Measurements from ENCODE around the gene PTCH1.

The PTCH1 gene

GRCh38 chr9:95482621-95483020, 34.1 kb downstream of the PTCH1 start:
- DNase-seq: no peak
- in situ Hi-C loops (cut with HindIII; ENCODE audit: low pct_ligation_motif_present, low pct_unique_long_range_greater_than_20kb, low sequenced_read_pairs): no loop called here

GRCh38 chr9:95481000-95481399, 35.8 kb downstream of the PTCH1 start:
- in situ Hi-C loops (cut with HindIII; ENCODE audit: low pct_ligation_motif_present, low pct_unique_long_range_greater_than_20kb, low sequenced_read_pairs): no loop called here
- no peak for DNase-seq

- no peak for DNase-seq
- in situ Hi-C loops (cut with HindIII; ENCODE audit: low pct_ligation_motif_present, low pct_unique_long_range_greater_than_20kb, low sequenced_read_pairs): no loop called here
Observed at GRCh38 chr9:95480346-95480745, 36.4 kb downstream of the PTCH1 start.

- in situ Hi-C loops (cut with HindIII; ENCODE audit: low pct_ligation_motif_present, low pct_unique_long_range_greater_than_20kb, low sequenced_read_pairs): no loop called here
- DNase-seq: no peak
Observed at GRCh38 chr9:95479330-95479729, 37.4 kb downstream of the PTCH1 start.

- no peak for DNase-seq
- in situ Hi-C loops (cut with HindIII; ENCODE audit: low pct_ligation_motif_present, low pct_unique_long_range_greater_than_20kb, low sequenced_read_pairs): no loop called here
Observed at GRCh38 chr9:95478335-95478734, 38.4 kb downstream of the PTCH1 start.

GRCh38 chr9:95477885-95478284, 38.9 kb downstream of the PTCH1 start:
- in situ Hi-C loops (cut with HindIII; ENCODE audit: low pct_ligation_motif_present, low pct_unique_long_range_greater_than_20kb, low sequenced_read_pairs): no loop called here
- no peak for DNase-seq

GRCh38 chr9:95477441-95477840, 39.3 kb downstream of the PTCH1 start:
- no peak for DNase-seq
- in situ Hi-C loops (cut with HindIII; ENCODE audit: low pct_ligation_motif_present, low pct_unique_long_range_greater_than_20kb, low sequenced_read_pairs): no loop called here

GRCh38 chr9:95468791-95469190, 48.0 kb downstream of the PTCH1 start:
- in situ Hi-C loops (cut with HindIII; ENCODE audit: low pct_ligation_motif_present, low pct_unique_long_range_greater_than_20kb, low sequenced_read_pairs): no loop called here
- DNase-seq: no peak

- in situ Hi-C loops (cut with HindIII; ENCODE audit: low pct_ligation_motif_present, low pct_unique_long_range_greater_than_20kb, low sequenced_read_pairs): no loop called here
- DNase-seq: no peak
Observed at GRCh38 chr9:95465115-95465514, 51.7 kb downstream of the PTCH1 start.

- in situ Hi-C loops (cut with HindIII; ENCODE audit: low pct_ligation_motif_present, low pct_unique_long_range_greater_than_20kb, low sequenced_read_pairs): no loop called here
Observed at GRCh38 chr9:95463148-95464060, 53.4 kb downstream of the PTCH1 start.

GRCh38 chr9:95462249-95463147, 54.3 kb downstream of the PTCH1 start:
- DNase-seq: no peak

More at GRCh38 chr9:95463148-95464060, 53.4 kb downstream of the PTCH1 start:
- DNase-seq: no peak

GRCh38 chr9:95461448-95462248, 55.1 kb downstream of the PTCH1 start:
- DNase-seq: no peak
- in situ Hi-C loops (cut with HindIII; ENCODE audit: low pct_ligation_motif_present, low pct_unique_long_range_greater_than_20kb, low sequenced_read_pairs): no loop called here

More at GRCh38 chr9:95462249-95463147, 54.3 kb downstream of the PTCH1 start:
- in situ Hi-C loops (cut with HindIII; ENCODE audit: low pct_ligation_motif_present, low pct_unique_long_range_greater_than_20kb, low sequenced_read_pairs): no loop called here

GRCh38 chr9:95460518-95461164, 56.1 kb downstream of the PTCH1 start:
- DNase-seq: no peak
- in situ Hi-C loops (cut with HindIII; ENCODE audit: low pct_ligation_motif_present, low pct_unique_long_range_greater_than_20kb, low sequenced_read_pairs): no loop called here

- in situ Hi-C loops (cut with HindIII; ENCODE audit: low pct_ligation_motif_present, low pct_unique_long_range_greater_than_20kb, low sequenced_read_pairs): no loop called here
- DNase-seq: no peak
Observed at GRCh38 chr9:95459851-95460517, 56.8 kb downstream of the PTCH1 start.

GRCh38 chr9:95459178-95459577, 57.6 kb downstream of the PTCH1 start:
- in situ Hi-C loops (cut with HindIII; ENCODE audit: low pct_ligation_motif_present, low pct_unique_long_range_greater_than_20kb, low sequenced_read_pairs): no loop called here
- no peak for DNase-seq

GRCh38 chr9:95458666-95459065, 58.1 kb downstream of the PTCH1 start:
- DNase-seq: no peak
- in situ Hi-C loops (cut with HindIII; ENCODE audit: low pct_ligation_motif_present, low pct_unique_long_range_greater_than_20kb, low sequenced_read_pairs): no loop called here

- no peak for DNase-seq
Observed at GRCh38 chr9:95457769-95458168, 59.0 kb downstream of the PTCH1 start.

GRCh38 chr9:95455714-95456113, 61.1 kb downstream of the PTCH1 start:
- in situ Hi-C loops (cut with HindIII; ENCODE audit: low pct_ligation_motif_present, low pct_unique_long_range_greater_than_20kb, low sequenced_read_pairs): no loop called here
- DNase-seq: no peak

More at GRCh38 chr9:95457769-95458168, 59.0 kb downstream of the PTCH1 start:
- in situ Hi-C loops (cut with HindIII; ENCODE audit: low pct_ligation_motif_present, low pct_unique_long_range_greater_than_20kb, low sequenced_read_pairs): no loop called here

Measured in ACHN (cell line).